Epithelial cell of proximal tubule (primary cell): ENCODE measurements around the gene CNGB1. TPM values are rescaled to one million over a fixed set of nuclear protein-coding genes. Genes with fewer than 3 reads are reported as not detected.

Experiments
- DNase-seq: peaks from one replicate; pipeline ENCODE4 v3.0.0-alpha.2; 2011; ENCODE audit warnings: low read depth
- H3K4me3 ChIP-seq: 2 replicates; pipeline ENCODE4 v1.5.1; 2011; ENCODE audit warnings: low read depth, mild to moderate bottlenecking, low read length
- total RNA-seq: library from RNA; depleted of rRNA; stranded (reverse); fragments of >200 nt; gene quantifications from 2 replicates; pipeline ENCODE4 v1.2.3, GENCODE V29; 2015
- TF ChIP-seq, protein P1 (sequence below): conservative IDR thresholded peaks from 2 replicates; pipeline ENCODE4 v1.5.1; 2012; ENCODE audit warnings: low read depth, mild to moderate bottlenecking, low read length

The CNGB1 gene
- total RNA-seq, 1 donor from 2014 or later, result 1.4 TPM

DNA sequence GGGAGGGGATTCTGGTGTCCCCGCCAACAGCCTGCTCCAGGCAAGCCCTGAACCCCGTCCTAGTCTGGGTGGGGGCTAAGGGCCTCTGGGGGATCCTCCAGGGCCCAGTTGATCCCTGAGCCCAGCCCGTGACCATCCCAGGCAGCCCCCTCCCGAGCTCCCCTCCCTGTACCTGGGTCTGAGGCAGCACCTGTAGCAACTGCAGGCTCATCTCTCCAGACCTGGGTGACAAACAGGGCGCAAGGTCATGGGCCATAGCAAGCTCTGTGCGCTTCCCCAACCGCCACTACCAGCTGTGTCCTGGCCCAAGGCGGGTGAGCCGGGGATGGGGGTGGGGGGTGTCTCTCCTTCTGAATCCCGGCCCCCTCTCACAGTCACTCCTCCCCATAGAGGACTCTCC is 10.6 kb downstream of the CNGB1 start:
- DNase-seq, result no peak
- TF ChIP-seq, protein P1, sequence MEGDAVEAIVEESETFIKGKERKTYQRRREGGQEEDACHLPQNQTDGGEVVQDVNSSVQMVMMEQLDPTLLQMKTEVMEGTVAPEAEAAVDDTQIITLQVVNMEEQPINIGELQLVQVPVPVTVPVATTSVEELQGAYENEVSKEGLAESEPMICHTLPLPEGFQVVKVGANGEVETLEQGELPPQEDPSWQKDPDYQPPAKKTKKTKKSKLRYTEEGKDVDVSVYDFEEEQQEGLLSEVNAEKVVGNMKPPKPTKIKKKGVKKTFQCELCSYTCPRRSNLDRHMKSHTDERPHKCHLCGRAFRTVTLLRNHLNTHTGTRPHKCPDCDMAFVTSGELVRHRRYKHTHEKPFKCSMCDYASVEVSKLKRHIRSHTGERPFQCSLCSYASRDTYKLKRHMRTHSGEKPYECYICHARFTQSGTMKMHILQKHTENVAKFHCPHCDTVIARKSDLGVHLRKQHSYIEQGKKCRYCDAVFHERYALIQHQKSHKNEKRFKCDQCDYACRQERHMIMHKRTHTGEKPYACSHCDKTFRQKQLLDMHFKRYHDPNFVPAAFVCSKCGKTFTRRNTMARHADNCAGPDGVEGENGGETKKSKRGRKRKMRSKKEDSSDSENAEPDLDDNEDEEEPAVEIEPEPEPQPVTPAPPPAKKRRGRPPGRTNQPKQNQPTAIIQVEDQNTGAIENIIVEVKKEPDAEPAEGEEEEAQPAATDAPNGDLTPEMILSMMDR, result no peak
- H3K4me3 ChIP-seq, result no peak overlapping the region

DNA sequence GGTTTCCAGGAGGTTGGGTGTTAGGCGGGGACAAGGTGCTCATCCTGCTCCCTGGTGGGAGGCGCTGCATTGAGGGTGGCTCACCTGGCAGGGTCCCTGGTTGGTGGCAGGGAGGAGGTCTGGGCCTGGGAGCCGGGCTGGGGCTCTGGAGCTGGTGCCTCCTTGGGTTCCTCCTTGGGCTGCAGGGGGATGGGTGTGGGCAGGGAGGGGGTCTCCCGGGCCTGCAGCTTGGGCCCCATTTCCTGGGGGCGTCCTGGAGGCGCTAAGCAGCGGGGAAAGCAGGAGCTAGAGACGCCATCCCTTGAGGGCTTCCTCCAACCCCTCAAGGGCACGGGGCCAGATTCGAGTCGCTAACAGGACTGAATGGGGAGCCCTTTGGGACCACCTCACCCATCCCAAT is 11.1 kb downstream of the CNGB1 start:
- TF ChIP-seq, protein P1, result no peak
- no peak for DNase-seq
- no peak overlapping the region for H3K4me3 ChIP-seq

DNA sequence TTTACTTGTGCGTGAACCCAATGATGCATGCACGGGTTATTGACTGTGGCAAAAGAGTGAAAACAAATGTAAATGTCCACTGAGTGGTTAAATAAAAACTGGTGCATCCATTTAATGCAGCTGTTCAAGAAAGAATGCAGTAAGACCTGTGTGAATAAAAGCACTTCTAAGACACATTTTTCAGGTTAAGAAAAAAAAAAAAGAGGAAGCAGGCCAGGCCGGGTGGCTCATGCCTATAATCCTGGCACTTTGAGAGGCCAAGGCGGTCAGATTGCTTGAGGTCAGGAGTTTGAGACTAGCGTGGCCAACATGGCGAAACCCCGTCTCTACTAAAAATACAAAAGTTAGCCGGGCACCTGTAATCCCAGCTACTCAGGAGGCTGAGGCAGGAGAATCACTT is 11.8 kb downstream of the CNGB1 start:
- H3K4me3 ChIP-seq, result no peak overlapping the region
- DNase-seq, result no peak
- TF ChIP-seq, protein P1, result no peak

DNA sequence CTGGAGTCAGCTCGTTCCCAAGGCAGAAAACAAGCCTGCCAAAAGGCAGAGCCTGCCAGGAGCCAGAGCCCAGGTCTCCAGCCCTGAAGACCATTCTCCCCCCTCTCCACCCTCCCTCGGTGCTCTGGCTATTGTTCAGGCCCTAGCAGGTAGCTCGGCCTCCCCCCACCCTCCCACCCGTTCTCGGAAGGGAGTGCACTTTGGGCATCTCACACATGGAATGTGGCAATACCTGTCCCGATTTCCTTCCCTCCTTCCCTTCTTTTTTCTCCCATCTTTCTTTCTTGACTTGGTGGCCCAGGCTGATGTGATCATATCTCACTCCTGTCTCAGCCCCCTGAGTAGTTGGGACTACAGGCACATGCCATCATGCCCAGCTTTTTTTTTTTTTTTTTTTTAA is 12.4 kb downstream of the CNGB1 start:
- no peak for DNase-seq
- H3K4me3 ChIP-seq, result no peak overlapping the region
- TF ChIP-seq, protein P1, result no peak

DNA sequence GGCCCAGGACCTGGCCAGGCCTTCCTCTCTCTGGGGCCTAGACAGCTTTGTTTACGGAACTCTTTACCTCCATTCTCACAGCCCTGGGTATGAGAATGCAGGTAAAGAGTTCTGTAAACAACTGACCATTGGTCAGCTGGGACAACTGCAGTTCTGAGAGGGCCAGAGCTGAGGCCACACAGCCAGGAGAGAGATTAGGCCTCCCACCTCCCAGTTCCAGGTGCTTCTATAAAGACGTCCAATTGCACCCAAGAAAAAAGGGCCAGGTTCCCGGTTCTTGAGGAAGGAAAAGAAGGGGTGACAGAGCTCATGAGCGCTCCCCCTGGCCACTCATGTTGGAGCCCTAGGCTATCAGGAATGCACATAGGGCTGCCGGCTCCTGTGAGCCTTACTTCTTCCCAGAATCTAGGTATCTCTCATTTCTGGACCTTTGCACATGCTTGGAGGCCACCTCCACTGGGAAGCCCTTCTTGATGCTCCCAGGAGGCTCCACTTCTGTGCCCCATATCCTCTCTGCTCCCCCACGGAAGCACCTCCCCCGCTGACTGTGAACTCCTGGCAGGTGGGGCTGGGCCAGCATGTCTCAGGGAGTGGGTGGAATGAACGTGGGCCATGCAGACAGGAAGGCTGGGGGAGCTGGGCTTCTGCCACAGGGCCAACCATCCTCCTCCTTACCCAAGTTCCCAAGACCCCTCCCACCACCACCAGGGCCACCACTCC is 13.1 kb downstream of the CNGB1 start:
- no peak overlapping the region for H3K4me3 ChIP-seq
- DNase-seq, result no peak
- TF ChIP-seq, protein P1, result no peak

DNA sequence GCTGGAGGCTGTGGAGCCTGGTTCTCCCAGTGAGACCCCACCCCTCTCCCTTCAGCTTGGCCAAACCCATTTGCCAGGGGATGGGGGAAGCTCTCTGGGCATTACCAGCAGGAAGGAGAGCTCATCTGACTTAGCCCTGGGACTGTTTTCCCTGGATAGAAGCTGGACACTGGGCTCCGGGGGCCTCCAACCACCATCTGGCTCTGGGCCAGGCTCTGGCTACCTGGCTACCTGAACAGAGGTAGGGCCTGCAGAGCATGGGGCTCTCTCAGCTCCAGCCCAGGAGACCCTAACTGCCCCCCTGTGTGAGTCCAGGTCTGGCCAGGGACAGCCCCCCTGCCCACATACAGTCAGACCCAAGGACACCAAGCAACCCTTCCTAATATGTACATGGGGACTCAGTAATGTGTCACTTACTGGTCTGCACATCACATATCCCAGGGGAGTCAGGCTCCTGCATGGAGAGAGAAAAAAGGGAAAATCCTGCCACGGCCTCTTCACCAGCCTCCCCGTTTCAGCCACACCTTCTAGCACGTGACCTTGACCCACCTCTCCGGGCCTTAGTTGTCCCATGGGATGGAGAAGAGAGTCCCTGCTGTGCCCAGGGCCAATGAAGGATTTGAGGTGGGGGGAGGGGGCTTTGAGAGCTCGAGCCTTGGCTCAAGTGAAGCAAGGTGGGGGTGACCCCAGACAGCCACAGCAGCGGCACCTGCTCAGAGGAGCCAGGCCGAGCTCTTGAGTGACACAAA is 13.8 kb downstream of the CNGB1 start:
- TF ChIP-seq, protein P1, result no peak
- no peak overlapping the region for H3K4me3 ChIP-seq
- DNase-seq, result no peak
